Neural cell (in vitro differentiated cells): Measurements from ENCODE around the gene LCN10. TPM values are rescaled to one million over a fixed set of nuclear protein-coding genes. Genes with fewer than 3 reads are reported as not detected.

Experiments used
- H2AFZ ChIP-seq: fragments of 200-600, 300-800 bp; sonication (generic), shearing (Covaris generic); 2 replicates; pipeline ENCODE4 v1.6.0; 2014; ENCODE audit warnings: low read depth, mild to moderate bottlenecking, antibody characterized with exemption, low read length, moderate library complexity
- H3F3A ChIP-seq: fragments of 200-600 bp; shearing (Covaris generic); 2 replicates; pipeline ENCODE4 v1.6.1; 2016; ENCODE audit warnings: mild to moderate bottlenecking, moderate library complexity, mixed read lengths, antibody characterized with exemption, low read length; ENCODE audit not compliant: insufficient read depth, poor library complexity, severe bottlenecking
- H3K27ac ChIP-seq: fragments of 200-600, 300-800 bp; sonication (generic), shearing (Covaris generic); 2 replicates; pipeline ENCODE4 v1.5.1; 2014; ENCODE audit warnings: mild to moderate bottlenecking, low read length, moderate library complexity
- H3K27me3 ChIP-seq: fragments of 300-800, 200-600 bp; sonication (generic), shearing (Covaris generic); 2 replicates; pipeline ENCODE4 v1.6.0; 2014; ENCODE audit warnings: mild to moderate bottlenecking, low read depth, low read length, moderate library complexity; ENCODE audit not compliant: insufficient read depth
- H3K36me3 ChIP-seq: fragments of 300-800, 200-600 bp; sonication (generic), shearing (Covaris generic); 2 replicates; pipeline ENCODE4 v1.5.1; 2014; ENCODE audit warnings: mild to moderate bottlenecking, antibody characterized with exemption, low read length, moderate library complexity; ENCODE audit not compliant: insufficient read depth
- H3K4me2 ChIP-seq: fragments of 300-800, 200-600 bp; sonication (generic), shearing (Covaris generic); 2 replicates; pipeline ENCODE4 v1.6.0; 2014; ENCODE audit warnings: mild to moderate bottlenecking, low read length
- H3K4me3 ChIP-seq: fragments of 300-800, 200-600 bp; sonication (generic), shearing (Covaris generic); 2 replicates; pipeline ENCODE4 v1.5.1; 2014; ENCODE audit warnings: mild to moderate bottlenecking, low read length, moderate library complexity
- H3K79me2 ChIP-seq: fragments of 200-600 bp; shearing (Covaris generic); replicated peaks from 2 replicates; pipeline ENCODE4 v1.6.0; 2014; ENCODE audit warnings: mild to moderate bottlenecking, low read length, moderate library complexity; ENCODE audit not compliant: insufficient read depth
- H3K9ac ChIP-seq: fragments of 300-800, 200-600 bp; sonication (generic), shearing (Covaris generic); 2 replicates; pipeline ENCODE4 v1.6.1; 2016; ENCODE audit warnings: mild to moderate bottlenecking, low read length, mixed read lengths
- H3K9me2 ChIP-seq: fragments of 200-600 bp; shearing (Covaris generic); 2 replicates; pipeline ENCODE4 v1.6.1; 2016; ENCODE audit warnings: mild to moderate bottlenecking, low read length, mixed read lengths; ENCODE audit not compliant: insufficient read depth
- H3K9me3 ChIP-seq: fragments of 200-600, 300-800 bp; sonication (generic), shearing (Covaris generic); 2 replicates; pipeline ENCODE4 v1.6.1; 2016; ENCODE audit warnings: mild to moderate bottlenecking, mixed run types, low read length, moderate library complexity, mixed read lengths
- H4K20me1 ChIP-seq: fragments of 200-600 bp; shearing (Covaris generic); 2 replicates; pipeline ENCODE4 v1.6.1; 2016; ENCODE audit warnings: mild to moderate bottlenecking, mixed run types; ENCODE audit not compliant: insufficient read depth
- CTCF ChIP-seq: fragments of 450-650 bp; IDR thresholded peaks from 2 replicates; pipeline ENCODE4 v1.5.1; 2014; ENCODE audit warnings: antibody characterized with exemption, mild to moderate bottlenecking, moderate library complexity; ENCODE audit not compliant: poor library complexity, severe bottlenecking
- EP300 ChIP-seq: fragments of 450-650 bp; conservative IDR thresholded peaks from 2 replicates; pipeline ENCODE4 v1.6.1; 2014; ENCODE audit warnings: antibody characterized with exemption, mild to moderate bottlenecking, moderate library complexity; ENCODE audit not compliant: poor library complexity, severe bottlenecking
- EZH2 ChIP-seq: fragments of 200-600, 300-800 bp; shearing (Covaris generic), sonication (generic); IDR thresholded peaks from 2 replicates; pipeline ENCODE4 v1.6.1; 2014; ENCODE audit warnings: antibody characterized with exemption, low read length, borderline replicate concordance, mild to moderate bottlenecking; ENCODE audit not compliant: insufficient read depth, poor library complexity, severe bottlenecking
- MXI1 ChIP-seq: fragments of 450-650 bp; conservative IDR thresholded peaks from 2 replicates; pipeline ENCODE4 v1.6.1; 2014; ENCODE audit warnings: antibody characterized with exemption, mild to moderate bottlenecking; ENCODE audit not compliant: poor library complexity, severe bottlenecking
- POLR2AphosphoS5 ChIP-seq: IDR thresholded peaks from 2 replicates; pipeline ENCODE4 v1.6.1; 2012
- RAD21 ChIP-seq: fragments of 450-650 bp; conservative IDR thresholded peaks from 2 replicates; pipeline ENCODE4 v1.6.1; 2014; ENCODE audit warnings: antibody characterized with exemption, mild to moderate bottlenecking, moderate library complexity
- REST ChIP-seq: IDR thresholded peaks from 2 replicates; pipeline ENCODE4 v1.6.1; 2012; ENCODE audit warnings: borderline replicate concordance
- SMC3 ChIP-seq: fragments of 450-650 bp; conservative IDR thresholded peaks from 2 replicates; pipeline ENCODE4 v1.6.1; 2014; ENCODE audit warnings: antibody characterized with exemption, mild to moderate bottlenecking, moderate library complexity; ENCODE audit not compliant: poor library complexity
- TAF1 ChIP-seq: IDR thresholded peaks from 2 replicates; pipeline ENCODE4 v1.6.1; 2012; ENCODE audit warnings: low read depth
- polyA plus RNA-seq: library from polyadenylated mRNA; depleted of rRNA; stranded (reverse); fragments of >200 nt; gene quantifications from 2 replicates; pipeline ENCODE4 v1.2.3, GENCODE V29; 2014

LCN10 gene
- polyA plus RNA-seq, 1 donor from 2014 or later = not detected

- Histone ChIP-seq H3K4me3 (no peak overlapping the region), H4K20me1 (no peaks in the 10 kb centered on the region), H3F3A (no peaks in the 10 kb centered on the region), H3K4me2 (no peak overlapping the region), H3K36me3 (no peaks in the 10 kb centered on the region), H3K9me2 (no peaks in the 10 kb centered on the region), H2AFZ (no peak overlapping the region), H3K9me3 (no peaks in the 10 kb centered on the region), H3K27ac (no peak overlapping the region), H3K9ac (no peak overlapping the region), H3K79me2 (no peaks in the 10 kb centered on the region), H3K27me3 (no peaks in the 10 kb centered on the region)
- no peak for TF ChIP-seq EZH2
- TF ChIP-seq SMC3 = no peak
These were observed 2.2 kb downstream of the LCN10 start for GRCh38 chr9:136740491-136740890.

GRCh38 chr9:136740069-136740468, 2.7 kb downstream of the LCN10 start:
- no peaks in the 10 kb centered on the region for H3K9me3 ChIP-seq
- H3K79me2 ChIP-seq = no peaks in the 10 kb centered on the region
- H3K27me3 ChIP-seq = no peaks in the 10 kb centered on the region
- H2AFZ ChIP-seq = no peak overlapping the region
- no peak overlapping the region for H3K4me2 ChIP-seq
- H4K20me1 ChIP-seq = no peaks in the 10 kb centered on the region
- H3K9me2 ChIP-seq = no peaks in the 10 kb centered on the region
- TF ChIP-seq REST (no peak), EP300 (no peak), MXI1 (no peak), EZH2 (no peak), RAD21 (no peak), POLR2AphosphoS5 (no peak), CTCF (no peak), TAF1 (no peak), SMC3 (no peak)
- H3K27ac ChIP-seq = no peak overlapping the region
- H3K9ac ChIP-seq = no peak overlapping the region
- H3K36me3 ChIP-seq = no peaks in the 10 kb centered on the region
- no peaks in the 10 kb centered on the region for H3F3A ChIP-seq
- no peak overlapping the region for H3K4me3 ChIP-seq

GRCh38 chr9:136739509-136739908, 3.2 kb downstream of the LCN10 start:
- H3K79me2 ChIP-seq = no peaks in the 10 kb centered on the region
- H3F3A ChIP-seq = no peaks in the 10 kb centered on the region
- H3K36me3 ChIP-seq = no peaks in the 10 kb centered on the region
- no peak overlapping the region for H2AFZ ChIP-seq
- no peak overlapping the region for H3K4me2 ChIP-seq
- H4K20me1 ChIP-seq = no peaks in the 10 kb centered on the region
- no peak for TF ChIP-seq REST
- H3K9me3 ChIP-seq = no peaks in the 10 kb centered on the region
- no peak overlapping the region for H3K4me3 ChIP-seq
- H3K9me2 ChIP-seq = no peaks in the 10 kb centered on the region
- no peaks in the 10 kb centered on the region for H3K27me3 ChIP-seq
- H3K9ac ChIP-seq = no peak overlapping the region
- H3K27ac ChIP-seq = no peak overlapping the region
